HepG2 (cell line): Measurements from ENCODE around the gene ZNF507. TPM values are rescaled to one million over a fixed set of nuclear protein-coding genes. Genes with fewer than 3 reads are reported as not detected.

ENCODE experiments used
- ATAC-seq: fragments of 200-7000 bp; cut with Tn5 transposase; 3 replicates; pipeline ENCODE4 v1.9.1; 2020; ENCODE audit warnings: mild to moderate bottlenecking, moderate library complexity
- BruUV-seq: library from RNA; stranded (reverse); fragments of 400-500 nt; replicated peaks from 2 replicates; lab custom pipeline; 2021; lab: Mats Ljungman, UMichigan
- CTCF ChIA-PET: fragments of 300-600 bp; formaldehyde crosslinking; extraction: SDS; loops from one replicate; lab custom pipeline; 2021; ENCODE audit warnings: low total read pairs, inconsistent platforms, low intra/inter-chr PET ratio; lab: Yijun Ruan, JAX
- POLR2A ChIA-PET: fragments of 350-600 bp; sonication (Branson Sonifier 250); formaldehyde crosslinking; loops from one replicate; lab custom pipeline; 2020; ENCODE audit warnings: antibody characterized with exemption, inconsistent platforms; lab: Yijun Ruan, JAX
- DNase-seq: peaks from one replicate; pipeline ENCODE4 v3.0.0-alpha.2; 2015; ENCODE audit warnings: low spot score
- FAIRE-seq: peaks from 3 replicates; lab custom pipeline; 2011; peaks lifted over from hg19 to GRCh38; lab: Jason Lieb, UNC
- H2AFZ ChIP-seq: one replicate; pipeline ENCODE4 v1.6.1; 2011; ENCODE audit warnings: low read length, inconsistent platforms
- H3K27ac ChIP-seq: fragments of 300-600 bp; 3 replicates; pipeline ENCODE4 v1.8.0; 2011; ENCODE audit warnings: mixed run types, mild to moderate bottlenecking, mixed read lengths, low read length, inconsistent platforms; ENCODE audit not compliant: insufficient read depth; ENCODE audit errors: extremely low read length
- H3K27me3 ChIP-seq, 2 experiments: fragments of 200-600 bp in 1 of 2; 2 replicates in 1 of 2; 3 replicates in 1 of 2; pipeline versions ENCODE4 v1.6.0 to v1.8.0; 2011; ENCODE audit warnings: low read length in 2 of 2, mild to moderate bottlenecking in 2 of 2, moderate library complexity in 2 of 2, inconsistent platforms in 1 of 2; ENCODE audit not compliant: insufficient read depth in 2 of 2, control insufficient read depth in 1 of 2
- H3K36me3 ChIP-seq, 2 experiments: fragments of 200-600 bp in 1 of 2; replicated peaks in 1 of 2; 2 replicates in 1 of 2; 3 replicates in 1 of 2; pipeline versions ENCODE4 v1.5.1 to v1.8.0; 2011; ENCODE audit warnings: low read length in 2 of 2, inconsistent platforms in 1 of 2; ENCODE audit not compliant: insufficient read depth in 2 of 2, control insufficient read depth in 1 of 2
- H3K4me1 ChIP-seq: 2 replicates; pipeline ENCODE4 v1.5.1; 2012; ENCODE audit warnings: low read length, inconsistent platforms; ENCODE audit not compliant: insufficient read depth
- H3K4me2 ChIP-seq: 2 replicates; pipeline ENCODE4 v1.6.0; 2011; ENCODE audit warnings: low read depth, low read length, inconsistent platforms
- H3K4me3 ChIP-seq, 3 experiments: fragments of 200-600 bp in 1 of 3; sonication (generic), shearing (Covaris generic) in 1 of 3; replicated peaks in 1 of 3; 2 replicates each; pipeline ENCODE4 v1.5.1; 2011 to 2016; ENCODE audit warnings: low read length in 3 of 3, inconsistent platforms in 2 of 3, low read depth in 2 of 3, mild to moderate bottlenecking in 2 of 3, control low read depth in 1 of 3, mixed read lengths in 1 of 3; ENCODE audit not compliant: insufficient read depth in 1 of 3
- H3K79me2 ChIP-seq: one replicate; pipeline ENCODE4 v1.6.1; 2011; ENCODE audit warnings: low read length, inconsistent platforms; ENCODE audit not compliant: insufficient read depth
- H3K9ac ChIP-seq: 2 replicates; pipeline ENCODE4 v1.6.0; 2011; ENCODE audit warnings: mild to moderate bottlenecking, low read depth, low read length, inconsistent platforms; ENCODE audit not compliant: insufficient read depth
- H3K9me3 ChIP-seq: 2 replicates; pipeline ENCODE4 v1.5.1; 2012; ENCODE audit warnings: mild to moderate bottlenecking, low read length
- H4K20me1 ChIP-seq: 2 replicates; pipeline ENCODE4 v1.6.0; 2011; ENCODE audit warnings: inconsistent platforms, mild to moderate bottlenecking, low read length, moderate library complexity; ENCODE audit not compliant: insufficient read depth
- ADNP ChIP-seq: sonication (generic); formaldehyde crosslinking; IDR thresholded peaks from 2 replicates; pipeline ENCODE4 v1.4.0; 2020; ENCODE audit warnings: missing genetic modification reagents
- CCAR2 ChIP-seq: fragments of 200-400 bp; formaldehyde crosslinking; optimal IDR thresholded peaks from 2 replicates; pipeline ENCODE3; 2018; ENCODE audit warnings: low read depth, mild to moderate bottlenecking, low read length, moderate library complexity
- GPN1 ChIP-seq: sonication (generic); formaldehyde crosslinking; IDR thresholded peaks from 2 replicates; pipeline ENCODE4 v1.5.1; 2020; ENCODE audit warnings: missing genetic modification reagents, borderline replicate concordance
- MYNN ChIP-seq: sonication (generic); formaldehyde crosslinking; IDR thresholded peaks from 2 replicates; pipeline ENCODE4 v1.4.0; 2020; ENCODE audit warnings: mild to moderate bottlenecking, low read depth, missing genetic modification reagents
- PRMT3 ChIP-seq: sonication (generic); formaldehyde crosslinking; IDR thresholded peaks from 2 replicates; pipeline ENCODE4 v1.8.1; 2022; ENCODE audit warnings: low read depth, mild to moderate bottlenecking, moderate library complexity, missing genetic modification reagents, borderline replicate concordance
- SIX4 ChIP-seq: sonication (generic); formaldehyde crosslinking; IDR thresholded peaks from 2 replicates; pipeline ENCODE4 v1.4.0; 2020; ENCODE audit warnings: missing genetic modification reagents
- TAF15 ChIP-seq: fragments of 200-400 bp; formaldehyde crosslinking; IDR thresholded peaks from one replicate; pipeline ENCODE4 v1.6.1; 2018; ENCODE audit warnings: mild to moderate bottlenecking, low read depth, low read length; ENCODE audit not compliant: poor library complexity, severe bottlenecking
- ZBTB7A ChIP-seq: sonication (generic); formaldehyde crosslinking; IDR thresholded peaks from 2 replicates; pipeline ENCODE4 v1.8.0; 2022; ENCODE audit warnings: mild to moderate bottlenecking, missing genetic modification reagents
- ZFP41 ChIP-seq: sonication (generic); formaldehyde crosslinking; IDR thresholded peaks from 2 replicates; pipeline ENCODE4 v1.4.0; 2020; ENCODE audit warnings: mild to moderate bottlenecking, missing genetic modification reagents, borderline replicate concordance
- ZMYM3 ChIP-seq: sonication (generic); formaldehyde crosslinking; IDR thresholded peaks from 2 replicates; pipeline ENCODE4 v1.5.1; 2020; ENCODE audit warnings: mild to moderate bottlenecking, missing genetic modification reagents
- ZNF430 ChIP-seq: sonication (generic); formaldehyde crosslinking; IDR thresholded peaks from 2 replicates; pipeline ENCODE4 v1.9.0; 2021; ENCODE audit warnings: mild to moderate bottlenecking, missing genetic modification reagents
- ZNF431 ChIP-seq: sonication (generic); formaldehyde crosslinking; IDR thresholded peaks from 2 replicates; pipeline ENCODE4 v1.9.0; 2022; ENCODE audit warnings: missing genetic modification reagents, low read depth, mild to moderate bottlenecking, borderline replicate concordance
- ZNF567 ChIP-seq: sonication (generic); formaldehyde crosslinking; IDR thresholded peaks from 2 replicates; pipeline ENCODE4 v1.8.1; 2023; ENCODE audit warnings: mild to moderate bottlenecking, missing genetic modification reagents, borderline replicate concordance
- ZNF746 ChIP-seq: sonication (generic); formaldehyde crosslinking; IDR thresholded peaks from 2 replicates; pipeline ENCODE4 v1.8.0; 2022; ENCODE audit warnings: mild to moderate bottlenecking, missing genetic modification reagents
- WGBS: methylation state at CpG from one replicate; pipeline ENCODE4 v1.1.6; 2017; ENCODE audit warnings: low lambda C conversion rate; 5-methylcytosine and 5-hydroxymethylcytosine counted together
- in situ Hi-C: cut with HindIII; loops from 2 replicates; pipeline ENCODE4 v1.10.0; 2017; ENCODE audit warnings: low pct_unique_long_range_greater_than_20kb; ENCODE audit not compliant: extremely low pct_ligation_motif_present
- intact Hi-C: fragments of 100-400 bp; cut with micrococcal nuclease; formaldehyde crosslinking; loops from one replicate; pipeline ENCODE4 v1.10.0; 2022; ENCODE audit not compliant: unreplicated experiment
- polyA plus RNA-seq, 8 experiments: library from polyadenylated mRNA; depleted of rRNA in 3 of 8; stranded (reverse) in 7 of 8; unstranded in 1 of 8; fragments of >200 nt; fragmentation: Illumina TruSeq in 4 of 8; extraction: Trizol in 4 of 8; gene quantifications; 2 replicates each; pipeline versions ENCODE4 v1.2.1 to v1.2.3, GENCODE V29; 2011 to 2016; ENCODE audit warnings: low read depth in 4 of 8, missing spikeins in 1 of 8, mixed read lengths in 1 of 8; ENCODE audit not compliant: insufficient read depth in 1 of 8
- total RNA-seq, 5 experiments: library from RNA; depleted of rRNA; stranded (reverse); fragments of >200 nt; fragmentation: Illumina TruSeq; extraction: Trizol; gene quantifications; 2 replicates each; pipeline ENCODE4 v1.2.3, GENCODE V29; 2016; ENCODE audit warnings: low read depth in 1 of 5
- TF ChIP-seq, protein P1 (sequence below): sonication (generic); formaldehyde crosslinking; conservative IDR thresholded peaks from 2 replicates; pipeline ENCODE4 v1.4.0; 2020; ENCODE audit warnings: missing genetic modification reagents
- TF ChIP-seq, protein P2 (sequence below): fragments of 450-650 bp; IDR thresholded peaks from 2 replicates; pipeline ENCODE4 v1.6.1; 2016
- TF ChIP-seq, protein P3 (sequence below): sonication (generic); formaldehyde crosslinking; IDR thresholded peaks from 2 replicates; pipeline ENCODE4 v1.8.1; 2023; ENCODE audit warnings: mild to moderate bottlenecking, missing genetic modification reagents

ZNF507 gene
- total and polyA plus RNA-seq, 2 of the 13 experiments (the other 11 are each of a cell fraction or from before 2014, with no cell fraction given), result 7.3 to 10.9 TPM

DNA sequence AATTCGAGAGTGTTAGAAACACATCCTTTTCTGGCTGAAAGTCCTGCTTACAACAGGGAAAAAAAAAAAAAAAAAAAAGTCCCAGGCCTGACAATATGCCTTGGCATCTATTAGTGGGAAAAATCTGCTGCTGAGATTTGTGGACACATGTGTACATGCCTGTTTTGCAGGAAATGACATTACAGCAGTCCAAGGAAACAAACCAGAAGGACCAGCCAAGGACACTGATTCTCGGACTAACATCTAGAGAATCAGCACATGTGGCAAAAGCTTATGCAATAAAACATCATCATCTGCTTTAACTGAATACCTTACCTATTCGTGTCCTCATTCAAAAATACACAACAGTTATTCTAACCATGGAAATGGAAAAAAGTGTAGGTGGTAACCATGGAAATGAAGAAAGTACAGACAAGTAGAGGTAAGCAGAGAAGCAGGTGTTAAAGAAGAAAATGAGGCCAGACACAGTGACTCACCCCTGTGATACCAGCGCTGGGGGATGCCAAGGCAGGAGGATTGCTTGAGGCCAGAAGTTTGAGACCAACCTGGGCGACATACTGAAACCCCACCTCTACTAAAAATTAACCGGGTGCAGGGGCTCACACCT, 50.7 kb downstream of the ZNF507 start:
- H3K36me3 ChIP-seq, result no peaks in the 10 kb centered on the region; a peak in 1 of 5 replicates
- CTCF ChIA-PET, result no interaction called here
- 89% methylated on average over 6 of the region's 6 CpGs for WGBS
- H3K4me2 ChIP-seq, result no peak overlapping the region
- no TSS peak for BruUV-seq
- DNase-seq (no peak), FAIRE-seq (no peak), ATAC-seq (no peak)
- no peaks in the 10 kb centered on the region for H3K9me3 ChIP-seq
- intact Hi-C loops, result no loop called here
- no peaks in the 10 kb centered on the region for H3K27me3 ChIP-seq
- H2AFZ ChIP-seq, result no peak overlapping the region
- H3K4me3 ChIP-seq, result no peak overlapping the region
- in situ Hi-C loops, result no loop called here
- no peak overlapping the region for H3K9ac ChIP-seq
- H4K20me1 ChIP-seq, result no peaks in the 10 kb centered on the region
- peaks cover 32% of the 10 kb centered on the region for H3K4me1 ChIP-seq
- TF ChIP-seq, protein P1, sequence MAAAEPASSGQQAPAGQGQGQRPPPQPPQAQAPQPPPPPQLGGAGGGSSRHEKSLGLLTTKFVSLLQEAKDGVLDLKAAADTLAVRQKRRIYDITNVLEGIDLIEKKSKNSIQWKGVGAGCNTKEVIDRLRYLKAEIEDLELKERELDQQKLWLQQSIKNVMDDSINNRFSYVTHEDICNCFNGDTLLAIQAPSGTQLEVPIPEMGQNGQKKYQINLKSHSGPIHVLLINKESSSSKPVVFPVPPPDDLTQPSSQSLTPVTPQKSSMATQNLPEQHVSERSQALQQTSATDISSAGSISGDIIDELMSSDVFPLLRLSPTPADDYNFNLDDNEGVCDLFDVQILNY (CRISPR knock-in tag), result no peak
- TF ChIP-seq PRMT3 (CRISPR knock-in tag), result no peak
- TF ChIP-seq ZBTB7A, result no peak
- no peak for TF ChIP-seq ZNF567
- no peak for TF ChIP-seq CCAR2
- no peak for TF ChIP-seq ZMYM3 (CRISPR knock-in tag)
- TF ChIP-seq SIX4 (CRISPR knock-in tag), result no peak
- TF ChIP-seq ADNP, result no peak
- TF ChIP-seq ZNF430, result no peak
- TF ChIP-seq GPN1 (CRISPR knock-in tag), result no peak
- TF ChIP-seq, protein P2, sequence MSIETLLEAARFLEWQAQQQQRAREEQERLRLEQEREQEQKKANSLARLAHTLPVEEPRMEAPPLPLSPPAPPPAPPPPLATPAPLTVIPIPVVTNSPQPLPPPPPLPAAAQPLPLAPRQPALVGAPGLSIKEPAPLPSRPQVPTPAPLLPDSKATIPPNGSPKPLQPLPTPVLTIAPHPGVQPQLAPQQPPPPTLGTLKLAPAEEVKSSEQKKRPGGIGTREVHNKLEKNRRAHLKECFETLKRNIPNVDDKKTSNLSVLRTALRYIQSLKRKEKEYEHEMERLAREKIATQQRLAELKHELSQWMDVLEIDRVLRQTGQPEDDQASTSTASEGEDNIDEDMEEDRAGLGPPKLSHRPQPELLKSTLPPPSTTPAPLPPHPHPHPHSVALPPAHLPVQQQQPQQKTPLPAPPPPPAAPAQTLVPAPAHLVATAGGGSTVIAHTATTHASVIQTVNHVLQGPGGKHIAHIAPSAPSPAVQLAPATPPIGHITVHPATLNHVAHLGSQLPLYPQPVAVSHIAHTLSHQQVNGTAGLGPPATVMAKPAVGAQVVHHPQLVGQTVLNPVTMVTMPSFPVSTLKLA, result no peak
- TF ChIP-seq ZFP41 (CRISPR knock-in tag), result no peak
- no peak for TF ChIP-seq TAF15
- no peak for TF ChIP-seq ZNF431
- TF ChIP-seq, protein P3, sequence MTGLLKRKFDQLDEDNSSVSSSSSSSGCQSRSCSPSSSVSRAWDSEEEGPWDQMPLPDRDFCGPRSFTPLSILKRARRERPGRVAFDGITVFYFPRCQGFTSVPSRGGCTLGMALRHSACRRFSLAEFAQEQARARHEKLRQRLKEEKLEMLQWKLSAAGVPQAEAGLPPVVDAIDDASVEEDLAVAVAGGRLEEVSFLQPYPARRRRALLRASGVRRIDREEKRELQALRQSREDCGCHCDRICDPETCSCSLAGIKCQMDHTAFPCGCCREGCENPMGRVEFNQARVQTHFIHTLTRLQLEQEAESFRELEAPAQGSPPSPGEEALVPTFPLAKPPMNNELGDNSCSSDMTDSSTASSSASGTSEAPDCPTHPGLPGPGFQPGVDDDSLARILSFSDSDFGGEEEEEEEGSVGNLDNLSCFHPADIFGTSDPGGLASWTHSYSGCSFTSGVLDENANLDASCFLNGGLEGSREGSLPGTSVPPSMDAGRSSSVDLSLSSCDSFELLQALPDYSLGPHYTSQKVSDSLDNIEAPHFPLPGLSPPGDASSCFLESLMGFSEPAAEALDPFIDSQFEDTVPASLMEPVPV (CRISPR knock-in tag), result no peak
- no peak for TF ChIP-seq MYNN (CRISPR knock-in tag)
- no peak for TF ChIP-seq ZNF746 (CRISPR knock-in tag)
- POLR2A ChIA-PET, result interaction anchor here (0.7 to 1.1 kb wide), 3 partner anchors 9 to 470 kb away, joined by 3 to 4 read pairs (median 3); partner anchors contain the start of gene DPY19L3
- no peaks in the 10 kb centered on the region for H3K79me2 ChIP-seq
- no peak overlapping the region for H3K27ac ChIP-seq
